H9 (cell line): ENCODE results near the gene PDE7B. TPM values are rescaled to one million over a fixed set of nuclear protein-coding genes. Genes with fewer than 3 reads are reported as not detected.

Experiments
- DNase-seq: peaks from one replicate; pipeline ENCODE4 v3.0.0-alpha.2; 2017
- H2AFZ ChIP-seq: one replicate; pipeline ENCODE4 v1.6.1; 2013; ENCODE audit warnings: mild to moderate bottlenecking, low read length, control low read depth, moderate library complexity
- H2AK5ac ChIP-seq: 2 replicates; pipeline ENCODE4 v1.6.1; 2013; ENCODE audit warnings: low read length, control low read depth, mixed read lengths; ENCODE audit not compliant: insufficient read length
- H2BK120ac ChIP-seq: one replicate; pipeline ENCODE4 v1.6.1; 2013; ENCODE audit warnings: low read depth, mild to moderate bottlenecking, low read length, control low read depth, inconsistent platforms; ENCODE audit not compliant: poor library complexity, severe bottlenecking
- H2BK12ac ChIP-seq: 2 replicates; pipeline ENCODE4 v1.6.1; 2013; ENCODE audit warnings: low read length, control low read depth, mixed read lengths, low read depth; ENCODE audit not compliant: insufficient read length
- H2BK15ac ChIP-seq: 2 replicates; pipeline ENCODE4 v1.6.1; 2013; ENCODE audit warnings: low read depth, low read length, control low read depth
- H2BK20ac ChIP-seq: one replicate; pipeline ENCODE4 v1.6.1; 2013; ENCODE audit warnings: low read depth, mild to moderate bottlenecking, low read length, control low read depth, inconsistent platforms; ENCODE audit not compliant: poor library complexity, severe bottlenecking
- H2BK5ac ChIP-seq: 2 replicates; pipeline ENCODE4 v1.6.1; 2013; ENCODE audit warnings: low read length, control low read depth, mixed read lengths; ENCODE audit not compliant: insufficient read length
- H3K14ac ChIP-seq: 2 replicates; pipeline ENCODE4 v1.6.1; 2013; ENCODE audit warnings: low read length, control low read depth; ENCODE audit not compliant: insufficient read depth
- H3K18ac ChIP-seq: 2 replicates; pipeline ENCODE4 v1.6.1; 2013; ENCODE audit warnings: low read depth, mild to moderate bottlenecking, mixed read lengths, low read length, control low read depth; ENCODE audit not compliant: insufficient read length
- H3K23ac ChIP-seq: 2 replicates; pipeline ENCODE4 v1.6.1; 2013; ENCODE audit warnings: low read length, control low read depth, mixed read lengths, low read depth; ENCODE audit not compliant: insufficient read length
- H3K23me2 ChIP-seq: 2 replicates; pipeline ENCODE4 v1.6.1; 2013; ENCODE audit warnings: low read depth, mild to moderate bottlenecking, mixed read lengths, low read length, control low read depth; ENCODE audit not compliant: insufficient read length, poor library complexity, severe bottlenecking
- H3K27ac ChIP-seq: 2 replicates; pipeline ENCODE4 v1.5.1; 2013; ENCODE audit warnings: low read length, control low read depth, mixed read lengths, low read depth; ENCODE audit not compliant: insufficient read length
- H3K27me3 ChIP-seq: 2 replicates; pipeline ENCODE4 v1.6.1; 2013; ENCODE audit warnings: low read length, control low read depth, inconsistent platforms; ENCODE audit not compliant: insufficient read depth
- H3K4ac ChIP-seq: 2 replicates; pipeline ENCODE4 v1.6.1; 2013; ENCODE audit warnings: low read depth, mild to moderate bottlenecking, control low read depth, inconsistent platforms, low read length, moderate library complexity
- H3K4me1 ChIP-seq: 2 replicates; pipeline ENCODE4 v1.6.1; 2013; ENCODE audit warnings: low read length, control low read depth, inconsistent platforms; ENCODE audit not compliant: insufficient read depth
- H3K4me2 ChIP-seq: 2 replicates; pipeline ENCODE4 v1.6.1; 2013; ENCODE audit warnings: low read length, control low read depth, mixed read lengths; ENCODE audit not compliant: insufficient read length, insufficient read depth
- H3K56ac ChIP-seq: 2 replicates; pipeline ENCODE4 v1.6.1; 2013; ENCODE audit warnings: low read depth, mild to moderate bottlenecking, mixed read lengths, low read length, control low read depth; ENCODE audit not compliant: insufficient read length
- H3K79me1 ChIP-seq: 2 replicates; pipeline ENCODE4 v1.6.1; 2013; ENCODE audit warnings: low read depth, mild to moderate bottlenecking, moderate library complexity, low read length, control low read depth, inconsistent platforms; ENCODE audit not compliant: insufficient read depth, poor library complexity, severe bottlenecking
- H3K79me2 ChIP-seq: 2 replicates; pipeline ENCODE4 v1.6.1; 2013; ENCODE audit warnings: low read length, control low read depth, inconsistent platforms; ENCODE audit not compliant: insufficient read depth
- H3K9ac ChIP-seq: 2 replicates; pipeline ENCODE4 v1.6.1; 2013; ENCODE audit warnings: low read length, control low read depth, mixed read lengths; ENCODE audit not compliant: insufficient read length; ENCODE audit errors: extremely low read depth
- H3K9me3 ChIP-seq: one replicate; pipeline ENCODE4 v1.6.1; 2013; ENCODE audit warnings: low read depth, low read length, inconsistent platforms; ENCODE audit not compliant: control insufficient read depth
- H3T11ph ChIP-seq: one replicate; pipeline ENCODE4 v1.6.1; 2013; ENCODE audit warnings: mild to moderate bottlenecking, low read length, control low read depth, inconsistent platforms
- H4K20me1 ChIP-seq: one replicate; pipeline ENCODE4 v1.6.1; 2013; ENCODE audit not compliant: control insufficient read depth, insufficient read length, insufficient read depth
- H4K5ac ChIP-seq: 2 replicates; pipeline ENCODE4 v1.6.1; 2013; ENCODE audit warnings: low read depth, mild to moderate bottlenecking, mixed read lengths, low read length, control low read depth; ENCODE audit not compliant: insufficient read length
- H4K8ac ChIP-seq: replicated peaks from 2 replicates; pipeline ENCODE4 v1.6.1; 2013; ENCODE audit warnings: low read length, control low read depth, mixed read lengths, low read depth; ENCODE audit not compliant: insufficient read length
- H4K91ac ChIP-seq: 2 replicates; pipeline ENCODE4 v1.6.1; 2013; ENCODE audit warnings: low read depth, mild to moderate bottlenecking, moderate library complexity, mixed read lengths, low read length, control low read depth; ENCODE audit not compliant: insufficient read length
- H3K27ac Mint-ChIP-seq, 3 experiments: 2 replicates in 2 of 3; 3 replicates in 1 of 3; pipeline ENCODE4 v1.8.0; 2020 to 2021; ENCODE audit warnings: mixed read lengths in 3 of 3, mild to moderate bottlenecking in 1 of 3, moderate library complexity in 1 of 3
- H3K27me3 Mint-ChIP-seq: 2 replicates; pipeline ENCODE4 v1.8.0; 2021; ENCODE audit warnings: low read depth, mild to moderate bottlenecking, moderate library complexity, mixed read lengths
- H3K36me3 Mint-ChIP-seq, 3 experiments: 2 replicates in 2 of 3; 3 replicates in 1 of 3; pipeline ENCODE4 v1.8.0; 2020 to 2021; ENCODE audit warnings: low read depth in 3 of 3, mixed read lengths in 3 of 3; ENCODE audit not compliant: insufficient read depth in 1 of 3
- H3K4me1 Mint-ChIP-seq, 2 experiments: 2 replicates each; pipeline ENCODE4 v1.8.0; 2020; ENCODE audit warnings: mixed read lengths in 2 of 2
- H3K4me3 Mint-ChIP-seq, 2 experiments: 2 replicates in 1 of 2; 3 replicates in 1 of 2; pipeline ENCODE4 v1.8.0; 2020 to 2021; ENCODE audit warnings: mild to moderate bottlenecking in 2 of 2, mixed read lengths in 2 of 2, moderate library complexity in 1 of 2
- H3K9me3 Mint-ChIP-seq, 2 experiments: 2 replicates in 1 of 2; 3 replicates in 1 of 2; pipeline ENCODE4 v1.8.0; 2020; ENCODE audit warnings: mild to moderate bottlenecking in 2 of 2, mixed read lengths in 2 of 2, moderate library complexity in 1 of 2
- WGBS: extraction: QIAGEN DNeasy Blood & Tissue Kit; methylation state at CpG from one replicate; pipeline ENCODE4 v1.1.7; 2013; ENCODE audit warnings: missing lambda C conversion rate, low lambda C conversion rate, mixed read lengths; ENCODE audit not compliant: insufficient read length; ENCODE audit errors: extremely low coverage; 5-methylcytosine and 5-hydroxymethylcytosine counted together
- total RNA-seq: library from RNA; stranded (reverse); gene quantifications from 2 replicates; pipeline ENCODE4 v1.2.1, GENCODE V29; 2021
- TF ChIP-seq, protein P1 (sequence below): fragments of 200-600 bp; sonication (generic); conservative IDR thresholded peaks from 3 replicates; pipeline ENCODE4 v1.8.0; 2021; ENCODE audit warnings: antibody characterized with exemption, mild to moderate bottlenecking

The PDE7B gene
- total RNA-seq, 1 experiment from 2014 or later, result not detected

- no peak for DNase-seq
Measured at GRCh38 chr6:135871296-135871695, 19.8 kb downstream of the PDE7B start.

More at GRCh38 chr6:135871296-135871695, 19.8 kb downstream of the PDE7B start:
- Mint-ChIP-seq H3K36me3 (no peaks in the 10 kb centered on the region), H3K27me3 (no peaks in the 10 kb centered on the region), H3K27ac (no peak overlapping the region; a peak in 2 of 7 replicates), H3K4me3 (no peak overlapping the region), H3K4me1 (no peaks in the 10 kb centered on the region; a peak in 1 of 4 replicates), H3K9me3 (no peaks in the 10 kb centered on the region)
- no peak overlapping the region for H4K91ac ChIP-seq
- H3K23me2 ChIP-seq, result no peaks in the 10 kb centered on the region
- H2BK5ac ChIP-seq, result no peak overlapping the region
- H3K14ac ChIP-seq, result no peak overlapping the region
- H3T11ph ChIP-seq, result no peak overlapping the region
- no peak overlapping the region for H2BK12ac ChIP-seq
- no peak overlapping the region for H2BK120ac ChIP-seq
- no peak overlapping the region for H3K4ac ChIP-seq
- H4K5ac ChIP-seq, result no peak overlapping the region
- no peak overlapping the region for H3K4me2 ChIP-seq
- H2AK5ac ChIP-seq, result no peak overlapping the region
- H3K9ac ChIP-seq, result no peak overlapping the region
- H3K27ac ChIP-seq, result no peak overlapping the region
- no CpG with 5 or more reads among the region's 1 CpG for WGBS
- H3K56ac ChIP-seq, result no peak overlapping the region
- no peak overlapping the region for H2BK20ac ChIP-seq
- H3K4me1 ChIP-seq, result no peaks in the 10 kb centered on the region; the same call in 1 of the 2 replicates
- H2AFZ ChIP-seq, result no peak overlapping the region
- H3K79me1 ChIP-seq, result no peaks in the 10 kb centered on the region
- no peak overlapping the region for H4K8ac ChIP-seq
- H3K27me3 ChIP-seq, result no peaks in the 10 kb centered on the region
- TF ChIP-seq, protein P1, sequence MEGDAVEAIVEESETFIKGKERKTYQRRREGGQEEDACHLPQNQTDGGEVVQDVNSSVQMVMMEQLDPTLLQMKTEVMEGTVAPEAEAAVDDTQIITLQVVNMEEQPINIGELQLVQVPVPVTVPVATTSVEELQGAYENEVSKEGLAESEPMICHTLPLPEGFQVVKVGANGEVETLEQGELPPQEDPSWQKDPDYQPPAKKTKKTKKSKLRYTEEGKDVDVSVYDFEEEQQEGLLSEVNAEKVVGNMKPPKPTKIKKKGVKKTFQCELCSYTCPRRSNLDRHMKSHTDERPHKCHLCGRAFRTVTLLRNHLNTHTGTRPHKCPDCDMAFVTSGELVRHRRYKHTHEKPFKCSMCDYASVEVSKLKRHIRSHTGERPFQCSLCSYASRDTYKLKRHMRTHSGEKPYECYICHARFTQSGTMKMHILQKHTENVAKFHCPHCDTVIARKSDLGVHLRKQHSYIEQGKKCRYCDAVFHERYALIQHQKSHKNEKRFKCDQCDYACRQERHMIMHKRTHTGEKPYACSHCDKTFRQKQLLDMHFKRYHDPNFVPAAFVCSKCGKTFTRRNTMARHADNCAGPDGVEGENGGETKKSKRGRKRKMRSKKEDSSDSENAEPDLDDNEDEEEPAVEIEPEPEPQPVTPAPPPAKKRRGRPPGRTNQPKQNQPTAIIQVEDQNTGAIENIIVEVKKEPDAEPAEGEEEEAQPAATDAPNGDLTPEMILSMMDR, result no peak
- H3K79me2 ChIP-seq, result no peaks in the 10 kb centered on the region
- no peaks in the 10 kb centered on the region for H4K20me1 ChIP-seq
- no peak overlapping the region for H3K18ac ChIP-seq
- no peak overlapping the region for H2BK15ac ChIP-seq
- no peaks in the 10 kb centered on the region for H3K9me3 ChIP-seq
- H3K23ac ChIP-seq, result no peak overlapping the region
